Hepatocyte (in vitro differentiated cells): ENCODE measurements around the gene RPS6KA4. TPM values are rescaled to one million over a fixed set of nuclear protein-coding genes. Genes with fewer than 3 reads are reported as not detected.

Experiments
- DNase-seq: peaks from one replicate; pipeline ENCODE4 v3.0.0-alpha.2; 2016; ENCODE audit warnings: low spot score
- H2AFZ ChIP-seq: fragments of 200-600 bp; sonication (generic); 2 replicates; pipeline ENCODE4 v1.6.0; 2016; ENCODE audit warnings: antibody characterized with exemption, mild to moderate bottlenecking
- H3K27ac ChIP-seq: fragments of 200-600 bp; sonication (generic); 2 replicates; pipeline ENCODE4 v1.5.1; 2016; ENCODE audit warnings: mild to moderate bottlenecking
- H3K27me3 ChIP-seq: fragments of 200-600 bp; sonication (generic); 2 replicates; pipeline ENCODE4 v1.6.1; 2016
- H3K36me3 ChIP-seq: fragments of 200-600 bp; sonication (generic); replicated peaks from 2 replicates; pipeline ENCODE4 v1.5.1; 2016; ENCODE audit warnings: low read depth; ENCODE audit not compliant: insufficient read depth
- H3K4me1 ChIP-seq: fragments of 200-600 bp; sonication (generic); 2 replicates; pipeline ENCODE4 v1.5.1; 2016; ENCODE audit warnings: mild to moderate bottlenecking, moderate library complexity; ENCODE audit not compliant: insufficient read depth
- H3K4me2 ChIP-seq: fragments of 200-600 bp; sonication (generic); 2 replicates; pipeline ENCODE4 v1.6.0; 2016
- H3K4me3 ChIP-seq: fragments of 200-600 bp; sonication (generic); 2 replicates; pipeline ENCODE4 v1.5.1; 2016; ENCODE audit warnings: mild to moderate bottlenecking
- H3K79me2 ChIP-seq: fragments of 200-600 bp; sonication (generic); 2 replicates; pipeline ENCODE4 v1.6.0; 2017; ENCODE audit warnings: mild to moderate bottlenecking
- H3K9me2 ChIP-seq: fragments of 200-600 bp; sonication (generic); replicated peaks from 2 replicates; pipeline ENCODE4 v1.6.0; 2017; ENCODE audit warnings: mild to moderate bottlenecking; ENCODE audit not compliant: insufficient read depth
- H3K9me3 ChIP-seq: fragments of 200-600 bp; sonication (generic); 2 replicates; pipeline ENCODE4 v1.5.1; 2016; ENCODE audit warnings: low read depth, mild to moderate bottlenecking
- H4K20me1 ChIP-seq: fragments of 200-600 bp; sonication (generic); 2 replicates; pipeline ENCODE4 v1.6.0; 2016; ENCODE audit warnings: mild to moderate bottlenecking; ENCODE audit not compliant: insufficient read depth, poor library complexity, severe bottlenecking
- CTCF ChIP-seq: fragments of 200-600 bp; sonication (generic); IDR thresholded peaks from 2 replicates; pipeline ENCODE4 v1.5.1; 2016; ENCODE audit warnings: antibody characterized with exemption, mild to moderate bottlenecking; ENCODE audit not compliant: poor library complexity
- EZH2 ChIP-seq: fragments of 200-600 bp; sonication (generic); IDR thresholded peaks from 2 replicates; pipeline ENCODE4 v1.6.1; 2016; ENCODE audit warnings: antibody characterized with exemption, mild to moderate bottlenecking, borderline replicate concordance
- EZH2phosphoT487 ChIP-seq: fragments of 200-600 bp; sonication (generic); IDR thresholded peaks from one replicate; pipeline ENCODE4 v1.6.1; 2018; ENCODE audit warnings: antibody characterized with exemption, mild to moderate bottlenecking, low read depth, moderate library complexity; ENCODE audit not compliant: unreplicated experiment, severe bottlenecking
- WGBS: methylation state at CpG from one replicate; pipeline ENCODE4 v1.1.6; 2016; ENCODE audit warnings: low lambda C conversion rate; ENCODE audit errors: missing lambda C conversion rate; 5-methylcytosine and 5-hydroxymethylcytosine counted together
- polyA plus RNA-seq: library from polyadenylated mRNA; unstranded; fragments of >200 nt; fragmentation: Nextera tagmentation; extraction: Ambion mirVana; gene quantifications from 2 replicates; pipeline ENCODE4 v1.2.1, GENCODE V29; 2016
- total RNA-seq: library from RNA; depleted of rRNA; stranded (reverse); fragments of >200 nt; gene quantifications from 2 replicates; pipeline ENCODE4 v1.2.3, GENCODE V29; 2014

The RPS6KA4 gene
- total and polyA plus RNA-seq, 2 experiments from 2014 or later, result 35.9 to 44.0 TPM

GRCh38 chr11:64406221-64406946, 47.4 kb downstream of the RPS6KA4 start:
- Histone ChIP-seq H3K27me3 (no peaks in the 10 kb centered on the region), H4K20me1 (no peaks in the 10 kb centered on the region), H3K4me3 (no peak overlapping the region), H3K4me1 (peaks cover 26% of the 10 kb centered on the region), H3K79me2 (no peaks in the 10 kb centered on the region), H2AFZ (no peak overlapping the region), H3K36me3 (no peaks in the 10 kb centered on the region), H3K4me2 (peak overlapping the region; percentile 22), H3K9me2 (no peaks in the 10 kb centered on the region), H3K27ac (peak overlapping the region; percentile 10), H3K9me3 (no peaks in the 10 kb centered on the region)
- TF ChIP-seq CTCF, result no peak
- TF ChIP-seq EZH2phosphoT487, result no peak
- no peak for TF ChIP-seq EZH2
- 24% methylated on average over 10 of the region's 10 CpGs for WGBS
- peak; percentile 54 for DNase-seq

DNA sequence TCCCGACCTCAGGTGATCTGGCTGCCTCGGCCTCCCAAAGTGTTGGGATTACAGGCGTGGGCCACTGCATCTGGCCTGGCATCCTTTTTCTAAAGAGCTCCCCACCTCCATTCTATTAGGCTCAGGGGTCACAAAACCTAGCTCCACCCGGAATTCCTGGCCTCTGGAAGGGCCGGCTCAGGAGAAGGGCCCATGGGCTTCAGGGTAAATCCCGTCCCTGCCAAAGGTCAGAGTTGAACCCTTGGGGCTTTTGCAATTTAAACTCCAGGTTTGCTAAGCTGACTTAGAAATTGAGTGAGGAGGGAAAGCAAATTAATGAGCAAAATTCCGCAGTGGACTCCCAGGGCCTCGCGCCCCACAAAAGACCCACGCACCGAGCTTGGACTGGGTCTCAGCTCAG, 48.3 kb downstream of the RPS6KA4 start:
- no peaks in the 10 kb centered on the region for H3K9me2 ChIP-seq
- 71% methylated on average over 11 of the region's 11 CpGs for WGBS
- H3K4me1 ChIP-seq, result peaks cover 26% of the 10 kb centered on the region
- H2AFZ ChIP-seq, result no peak overlapping the region
- no peak overlapping the region for H3K4me3 ChIP-seq
- no peaks in the 10 kb centered on the region for H3K79me2 ChIP-seq
- H3K27ac ChIP-seq, result peak overlapping the region; percentile 10
- H3K4me2 ChIP-seq, result no peak overlapping the region
- H3K27me3 ChIP-seq, result no peaks in the 10 kb centered on the region
- no peaks in the 10 kb centered on the region for H3K36me3 ChIP-seq
- no peaks in the 10 kb centered on the region for H4K20me1 ChIP-seq
- DNase-seq, result no peak
- no peak for TF ChIP-seq EZH2
- TF ChIP-seq EZH2phosphoT487, result no peak
- TF ChIP-seq CTCF, result no peak
- H3K9me3 ChIP-seq, result no peaks in the 10 kb centered on the region

GRCh38 chr11:64407630-64408029, 48.7 kb downstream of the RPS6KA4 start:
- no peaks in the 10 kb centered on the region for H3K79me2 ChIP-seq
- no peak for TF ChIP-seq EZH2
- TF ChIP-seq EZH2phosphoT487, result no peak
- no peak for TF ChIP-seq CTCF
- no peak overlapping the region for H3K4me2 ChIP-seq
- 87% methylated on average over 2 of the region's 2 CpGs for WGBS
- H4K20me1 ChIP-seq, result no peaks in the 10 kb centered on the region
- no peaks in the 10 kb centered on the region for H3K27me3 ChIP-seq
- no peaks in the 10 kb centered on the region for H3K9me3 ChIP-seq
- H3K4me3 ChIP-seq, result no peak overlapping the region
- no peaks in the 10 kb centered on the region for H3K9me2 ChIP-seq
- no peak for DNase-seq
- no peak overlapping the region for H2AFZ ChIP-seq
- H3K4me1 ChIP-seq, result peaks cover 26% of the 10 kb centered on the region
- peak overlapping the region; percentile 10 for H3K27ac ChIP-seq
- H3K36me3 ChIP-seq, result no peaks in the 10 kb centered on the region
